Stomach (tissue), 9 donors: ENCODE data around the gene AMMECR1L. TPM values are rescaled to one million over a fixed set of nuclear protein-coding genes. Genes with fewer than 3 reads are reported as not detected.
"Not testable (repeated sequence)": the region's sequence is repeated elsewhere in the genome, so short reads cannot be mapped to it uniquely, and the experiment has no call there.

Experiments
- DNase-seq, 2 donors: peaks; one replicate each; pipeline versions ENCODE4 v3.0.0 to v3.0.0-alpha.2; 2013 to 2019
- H3K27ac ChIP-seq, 5 donors: fragments of 200-600 bp in 4 of 5; sonication (generic) in 4 of 5; one replicate each; pipeline ENCODE4 v1.5.1; 2013 to 2019; ENCODE audit warnings: mild to moderate bottlenecking in 1 of 5, moderate library complexity in 1 of 5
- H3K27me3 ChIP-seq, 3 donors: fragments of 200-600 bp; sonication (generic); one replicate each; pipeline ENCODE4 v1.5.1; 2017 to 2019; ENCODE audit warnings: mixed run types in 1 of 3
- H3K36me3 ChIP-seq, 4 donors: fragments of 200-600 bp; sonication (generic); 1 replicate in 3 of 4; 2 replicates in 1 of 4; pipeline ENCODE4 v1.5.1; 2016 to 2019
- H3K4me1 ChIP-seq, 4 donors: fragments of 200-600 bp; sonication (generic); one replicate each; pipeline ENCODE4 v1.5.1; 2016 to 2019
- H3K4me3 ChIP-seq, 4 donors: fragments of 200-600 bp; sonication (generic) in 3 of 4; one replicate each; pipeline ENCODE4 v1.5.1; 2016 to 2019; ENCODE audit warnings: mild to moderate bottlenecking in 1 of 4
- H3K9me3 ChIP-seq, 4 donors: fragments of 200-600 bp; sonication (generic); one replicate each; pipeline ENCODE4 v1.5.1; 2016 to 2019
- CTCF ChIP-seq, 7 experiments: fragments of 450-650 bp in 4 of 7; fragments of 200-600 bp in 3 of 7; sonication (generic) in 3 of 7; IDR thresholded peaks; one replicate each; pipeline ENCODE4 v1.5.1; 2016 to 2019; ENCODE audit warnings: antibody characterized with exemption in 7 of 7, control low read depth in 2 of 7, mild to moderate bottlenecking in 1 of 7
- EP300 ChIP-seq: sonication (generic); formaldehyde crosslinking; IDR thresholded peaks from one replicate; pipeline ENCODE4 v1.6.1; 2017; ENCODE audit warnings: antibody characterized with exemption
- POLR2A ChIP-seq, 4 donors: fragments of 450-650 bp; IDR thresholded peaks; one replicate each; pipeline ENCODE4 v1.6.1; 2016; ENCODE audit warnings: antibody characterized with exemption in 4 of 4, control low read depth in 2 of 4, mild to moderate bottlenecking in 1 of 4, moderate library complexity in 1 of 4
- POLR2AphosphoS5 ChIP-seq, 3 donors: sonication (generic); formaldehyde crosslinking; IDR thresholded peaks; one replicate each; pipeline ENCODE4 v1.6.1; 2016; ENCODE audit warnings: antibody characterized with exemption in 3 of 3
- WGBS, 5 donors: extraction: QIAGEN DNeasy Blood & Tissue Kit in 3 of 5; methylation state at CpG; one replicate each; pipeline versions ENCODE4 v1.1.5 to v1.1.7; 2013 to 2018; 5-methylcytosine and 5-hydroxymethylcytosine counted together
- intact Hi-C: fragments of 100-400 bp; cut with DNase I; formaldehyde crosslinking; loops from one replicate; pipeline ENCODE4 v1.15.1; 2023; ENCODE audit warnings: low total_unique reads
- polyA plus RNA-seq, 3 donors: library from polyadenylated mRNA; stranded (reverse); fragments of 200-250 nt; gene quantifications; one replicate each; pipeline ENCODE4 v1.2.3, GENCODE V29; 2013
- small RNA-seq, 4 donors: library from RNA; depleted of rRNA; stranded (forward); fragments of <200 nt; gene quantifications; one replicate each; pipeline ENCODE3, GENCODE V24; 2016
- total RNA-seq, 5 donors: library from RNA; depleted of rRNA; stranded (reverse); fragments of >200 nt; gene quantifications; one replicate each; pipeline versions ENCODE4 v1.1.0 to v1.2.3, GENCODE V29; 2014 to 2016
- donor health status: healthy with polysubstance abuse.
- donor health status: Bipolar disorder and iron deficiency.
- donor health status: healthy.

The AMMECR1L gene
- total and polyA plus RNA-seq, 8 donors: 1.4 to 19.8 (median 6.6) TPM

- WGBS, 5 donors: 73 to 82% (median 79%) methylated on average over 6 of the region's 6 CpGs
- intact Hi-C loops: no loop called here
These were observed 65.6 kb downstream of the AMMECR1L start for GRCh38 chr2:127820080-127820668.

GRCh38 chr2:127818794-127819425 is 66.8 kb downstream of the AMMECR1L start:
- Histone ChIP-seq H3K27ac (no peak overlapping the region), H3K4me3 (no peak overlapping the region), H3K27me3 (no peaks in the 10 kb centered on the region), H3K9me3 (peaks cover 13 to 40% (median 28%) of the 10 kb centered on the region in 4 donors), H3K4me1 (no peaks in the 10 kb centered on the region), H3K36me3 (no peaks in the 10 kb centered on the region)
- TF ChIP-seq POLR2A (IDR thresholded peaks at IDR 0.05): no peak
- no peak for TF ChIP-seq POLR2AphosphoS5 (IDR thresholded peaks at IDR 0.05)
- no peak for TF ChIP-seq EP300
- no peak for TF ChIP-seq CTCF (IDR thresholded peaks at IDR 0.05)
- DNase-seq: no peak
- WGBS, 5 donors: 79 to 94% (median 86%) methylated on average over 8 of the region's 8 CpGs
- intact Hi-C loops: no loop called here

More at GRCh38 chr2:127820080-127820668, 65.6 kb downstream of the AMMECR1L start:
- TF ChIP-seq POLR2A (IDR thresholded peaks at IDR 0.05) (no peak), EP300 (no peak), POLR2AphosphoS5 (IDR thresholded peaks at IDR 0.05) (no peak), CTCF (IDR thresholded peaks at IDR 0.05) (no peak)
- no peak overlapping the region for H3K4me3 ChIP-seq
- no peaks in the 10 kb centered on the region for H3K36me3 ChIP-seq
- H3K27ac ChIP-seq: no peak overlapping the region
- peaks cover 13 to 40% (median 28%) of the 10 kb centered on the region in 4 donors for H3K9me3 ChIP-seq
- no peak for DNase-seq
- no peaks in the 10 kb centered on the region for H3K4me1 ChIP-seq
- no peaks in the 10 kb centered on the region for H3K27me3 ChIP-seq

GRCh38 chr2:127818241-127818640 is 67.5 kb downstream of the AMMECR1L start:
- DNase-seq: no peak
- H3K36me3 ChIP-seq: no peaks in the 10 kb centered on the region
- no peaks in the 10 kb centered on the region for H3K27me3 ChIP-seq

GRCh38 chr2:127814677-127815076 is 71.1 kb downstream of the AMMECR1L start:
- no peak for DNase-seq
- no peak overlapping the region for H3K4me3 ChIP-seq
- H3K36me3 ChIP-seq: no peaks in the 10 kb centered on the region
- intact Hi-C loops: no loop called here
- TF ChIP-seq EP300 (no peak), CTCF (IDR thresholded peaks at IDR 0.05) (no peak), POLR2AphosphoS5 (IDR thresholded peaks at IDR 0.05) (no peak), POLR2A (IDR thresholded peaks at IDR 0.05) (no peak)
- H3K27me3 ChIP-seq: no peaks in the 10 kb centered on the region
- peaks cover 8 to 13% (median 9%) of the 10 kb centered on the region in 4 donors for H3K9me3 ChIP-seq
- 90 to 96% (median 93%) methylated on average over 1 of the region's 1 CpG for WGBS, 5 donors
- no peak overlapping the region for H3K27ac ChIP-seq
- H3K4me1 ChIP-seq: peaks cover 0 to 12% (median 9%) of the 10 kb centered on the region in 4 donors

More at GRCh38 chr2:127818241-127818640, 67.5 kb downstream of the AMMECR1L start:
- no peak overlapping the region for H3K4me3 ChIP-seq
- WGBS, 5 donors: 40 to 70% (median 44%) methylated on average over 5 of the region's 5 CpGs
- TF ChIP-seq POLR2A (IDR thresholded peaks at IDR 0.05) (no peak), POLR2AphosphoS5 (IDR thresholded peaks at IDR 0.05) (no peak)
- H3K27ac ChIP-seq: no peak overlapping the region
- peaks cover 13 to 40% (median 28%) of the 10 kb centered on the region in 4 donors for H3K9me3 ChIP-seq
- intact Hi-C loops: no loop called here
- H3K4me1 ChIP-seq: no peaks in the 10 kb centered on the region

- H3K4me3 ChIP-seq, intact Hi-C loops, H3K27ac ChIP-seq, H3K9me3 ChIP-seq, H3K27me3 ChIP-seq, H3K36me3 ChIP-seq, DNase-seq: not testable (repeated sequence)
- WGBS, 5 donors: 93 to 100% (median 95%) methylated on average over 3 of the region's 3 CpGs
- peaks cover 15 to 34% (median 31%) of the 10 kb centered on the region in 4 donors for H3K4me1 ChIP-seq
These were observed 73.3 kb downstream of the AMMECR1L start for GRCh38 chr2:127812441-127812840.

Small RNA genes lying within 50 kb of the gene (small RNA-seq; reads per million reads assigned to genes)
- 0 reads per million in 4 donors for gene AC012306.1
- 0 reads per million in 4 donors for gene RF00017
- 0 reads per million in 4 donors for gene RF00019
- 0 reads per million in 4 donors for gene RNU6-395P

Other genes starting within 250 kb of the AMMECR1L start
- gene GPR17, start 239.8 kb downstream of the AMMECR1L start, total RNA-seq: not detected
- gene GPR17, start 239.8 kb downstream of the AMMECR1L start, polyA plus RNA-seq: under 1 TPM; 0.19 to 0.61 (median 0.25) TPM
- 10 to 100 TPM; 30.3 to 90.4 (median 52.5) TPM for gene LIMS2, start 210.4 kb downstream of the AMMECR1L start, total RNA-seq
- gene LIMS2, start 210.4 kb downstream of the AMMECR1L start, polyA plus RNA-seq: 10 to 100 TPM; 33.0 to 94.1 (median 66.6) TPM
- 10 to 100 TPM in 1 of 5 donors, 1 to 10 TPM in 4; 2.3 to 35.6 (median 7.2) TPM for gene SFT2D3, start 184.5 kb downstream of the AMMECR1L start, total RNA-seq
- gene SFT2D3, start 184.5 kb downstream of the AMMECR1L start, polyA plus RNA-seq: 1 to 10 TPM; 2.1 to 6.5 (median 3.1) TPM
- gene WDR33, start 74.8 kb downstream of the AMMECR1L start, total RNA-seq: 10 to 100 TPM; 11.7 to 99.9 (median 35.3) TPM
- 10 to 100 TPM in 1 of 3 donors, 1 to 10 TPM in 2; 7.9 to 12.0 (median 8.6) TPM for gene WDR33, start 74.8 kb downstream of the AMMECR1L start, polyA plus RNA-seq
- 10 to 100 TPM in 2 of 5 donors, 1 to 10 TPM in 3; 3.5 to 20.1 (median 8.7) TPM for gene POLR2D, start 27.8 kb downstream of the AMMECR1L start, total RNA-seq
- gene POLR2D, start 27.8 kb downstream of the AMMECR1L start, polyA plus RNA-seq: 10 to 100 TPM in 1 of 3 donors, 1 to 10 TPM in 2; 6.3 to 10.5 (median 7.9) TPM
- 10 to 100 TPM in 2 of 5 donors, 1 to 10 TPM in 3; 4.8 to 42.0 (median 8.0) TPM for gene SAP130, start 142.1 kb upstream of the AMMECR1L start, total RNA-seq
- gene SAP130, start 142.1 kb upstream of the AMMECR1L start, polyA plus RNA-seq: 1 to 10 TPM; 5.1 to 7.6 (median 5.4) TPM
- gene UGGT1, start 205.2 kb upstream of the AMMECR1L start, total RNA-seq: 10 to 100 TPM; 18.3 to 83.6 (median 41.7) TPM
- 1 to 10 TPM; 2.0 to 6.6 (median 4.4) TPM for gene UGGT1, start 205.2 kb upstream of the AMMECR1L start, polyA plus RNA-seq